Loucy (cell line): Measurements from ENCODE around the gene ZNF148.

Source experiments
- H2AFZ ChIP-seq: fragments of 200-600 bp; sonication (generic); 2 replicates; pipeline ENCODE4 v1.6.0; 2016; ENCODE audit warnings: antibody characterized with exemption, mild to moderate bottlenecking, low read length, moderate library complexity
- H3F3A ChIP-seq: fragments of 200-600 bp; 2 replicates; pipeline ENCODE4 v1.6.0; 2016; ENCODE audit warnings: antibody characterized with exemption, low read depth, mild to moderate bottlenecking
- H3K27me3 ChIP-seq: fragments of 200-600 bp; sonication (generic); 2 replicates; pipeline ENCODE4 v1.6.1; 2014; ENCODE audit warnings: low read length, mild to moderate bottlenecking; ENCODE audit not compliant: insufficient read depth, poor library complexity, severe bottlenecking
- H3K36me3 ChIP-seq: fragments of 200-600 bp; sonication (generic); 2 replicates; pipeline ENCODE4 v1.6.1; 2016; ENCODE audit warnings: low read length; ENCODE audit not compliant: insufficient read depth
- H3K4me1 ChIP-seq: fragments of 200-600 bp; sonication (generic); 2 replicates; pipeline ENCODE4 v1.5.1; 2014; ENCODE audit warnings: low read length, mild to moderate bottlenecking; ENCODE audit not compliant: insufficient read depth, poor library complexity, severe bottlenecking
- H3K4me2 ChIP-seq: fragments of 200-600 bp; sonication (generic); 2 replicates; pipeline ENCODE4 v1.6.0; 2014; ENCODE audit warnings: antibody characterized with exemption, low read length, low read depth, mild to moderate bottlenecking; ENCODE audit not compliant: poor library complexity, severe bottlenecking
- H3K4me3 ChIP-seq: fragments of 200-600 bp; sonication (generic); 2 replicates; pipeline ENCODE4 v1.5.1; 2014; ENCODE audit warnings: low read length, mild to moderate bottlenecking, mixed read lengths; ENCODE audit not compliant: poor library complexity, severe bottlenecking
- H3K79me2 ChIP-seq: fragments of 200-600 bp; sonication (generic); 2 replicates; pipeline ENCODE4 v1.6.1; 2014; ENCODE audit warnings: low read length; ENCODE audit not compliant: insufficient read depth
- H3K9ac ChIP-seq: fragments of 200-600 bp; sonication (generic); 2 replicates; pipeline ENCODE4 v1.6.0; 2014; ENCODE audit warnings: mild to moderate bottlenecking, low read depth, low read length, moderate library complexity; ENCODE audit not compliant: poor library complexity, severe bottlenecking
- H3K9me2 ChIP-seq: fragments of 200-600 bp; sonication (generic); replicated peaks from 2 replicates; pipeline ENCODE4 v1.6.1; 2016; ENCODE audit warnings: low read depth, low read length, mixed read lengths
- H3K9me3 ChIP-seq: fragments of 200-600 bp; sonication (generic); 2 replicates; pipeline ENCODE4 v1.6.1; 2014; ENCODE audit warnings: mild to moderate bottlenecking, antibody characterized with exemption, low read length, low read depth; ENCODE audit not compliant: insufficient read depth
- H4K20me1 ChIP-seq: fragments of 200-600 bp; sonication (generic); 2 replicates; pipeline ENCODE4 v1.6.0; 2014; ENCODE audit warnings: antibody characterized with exemption, low read length, mild to moderate bottlenecking; ENCODE audit not compliant: insufficient read depth, poor library complexity, severe bottlenecking
- EZH2phosphoT487 ChIP-seq: fragments of 200-600 bp; IDR thresholded peaks from 2 replicates; pipeline ENCODE4 v1.6.1; 2018; ENCODE audit warnings: antibody characterized with exemption, mild to moderate bottlenecking, moderate library complexity, borderline replicate concordance
- TF ChIP-seq, protein P1 (sequence below): fragments of 200-600 bp; sonication (generic); conservative IDR thresholded peaks from 2 replicates; pipeline ENCODE4 v1.5.1; 2014; ENCODE audit warnings: mild to moderate bottlenecking, antibody characterized with exemption, low read length

ZNF148 gene

DNA sequence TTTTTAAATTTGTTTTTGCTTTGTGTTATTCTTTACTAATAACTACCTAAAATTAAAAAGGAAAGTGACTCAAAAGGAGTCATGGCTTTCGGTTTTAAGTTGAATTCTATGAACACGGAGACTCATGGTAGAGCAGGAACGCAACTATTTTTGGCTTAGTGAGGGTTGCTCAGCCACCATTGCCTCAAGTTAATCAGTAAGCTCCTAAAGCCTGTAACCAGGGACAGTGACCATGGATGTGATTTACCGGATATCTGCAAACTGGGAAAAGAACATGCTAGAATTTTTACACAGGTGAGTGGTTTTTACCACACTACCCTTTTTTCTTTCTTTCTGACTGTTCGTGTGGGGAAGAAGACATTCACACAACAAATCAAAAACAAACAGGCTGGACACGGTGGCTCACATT is 174.4 kb downstream of the ZNF148 start:
- no peaks in the 10 kb centered on the region for H3K4me1 ChIP-seq
- H3K4me3 ChIP-seq: no peak overlapping the region
- H3K27me3 ChIP-seq: no peaks in the 10 kb centered on the region
- H3K79me2 ChIP-seq: no peaks in the 10 kb centered on the region
- TF ChIP-seq EZH2phosphoT487: no peak
- TF ChIP-seq, protein P1, sequence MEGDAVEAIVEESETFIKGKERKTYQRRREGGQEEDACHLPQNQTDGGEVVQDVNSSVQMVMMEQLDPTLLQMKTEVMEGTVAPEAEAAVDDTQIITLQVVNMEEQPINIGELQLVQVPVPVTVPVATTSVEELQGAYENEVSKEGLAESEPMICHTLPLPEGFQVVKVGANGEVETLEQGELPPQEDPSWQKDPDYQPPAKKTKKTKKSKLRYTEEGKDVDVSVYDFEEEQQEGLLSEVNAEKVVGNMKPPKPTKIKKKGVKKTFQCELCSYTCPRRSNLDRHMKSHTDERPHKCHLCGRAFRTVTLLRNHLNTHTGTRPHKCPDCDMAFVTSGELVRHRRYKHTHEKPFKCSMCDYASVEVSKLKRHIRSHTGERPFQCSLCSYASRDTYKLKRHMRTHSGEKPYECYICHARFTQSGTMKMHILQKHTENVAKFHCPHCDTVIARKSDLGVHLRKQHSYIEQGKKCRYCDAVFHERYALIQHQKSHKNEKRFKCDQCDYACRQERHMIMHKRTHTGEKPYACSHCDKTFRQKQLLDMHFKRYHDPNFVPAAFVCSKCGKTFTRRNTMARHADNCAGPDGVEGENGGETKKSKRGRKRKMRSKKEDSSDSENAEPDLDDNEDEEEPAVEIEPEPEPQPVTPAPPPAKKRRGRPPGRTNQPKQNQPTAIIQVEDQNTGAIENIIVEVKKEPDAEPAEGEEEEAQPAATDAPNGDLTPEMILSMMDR: no peak
- no peaks in the 10 kb centered on the region for H3K36me3 ChIP-seq
- no peak overlapping the region for H2AFZ ChIP-seq
- no peaks in the 10 kb centered on the region for H4K20me1 ChIP-seq
- H3K9ac ChIP-seq: no peak overlapping the region
- H3K9me3 ChIP-seq: no peaks in the 10 kb centered on the region; the same call in 1 of the 2 replicates
- no peaks in the 10 kb centered on the region for H3F3A ChIP-seq
- no peaks in the 10 kb centered on the region for H3K9me2 ChIP-seq
- H3K4me2 ChIP-seq: no peak overlapping the region

DNA sequence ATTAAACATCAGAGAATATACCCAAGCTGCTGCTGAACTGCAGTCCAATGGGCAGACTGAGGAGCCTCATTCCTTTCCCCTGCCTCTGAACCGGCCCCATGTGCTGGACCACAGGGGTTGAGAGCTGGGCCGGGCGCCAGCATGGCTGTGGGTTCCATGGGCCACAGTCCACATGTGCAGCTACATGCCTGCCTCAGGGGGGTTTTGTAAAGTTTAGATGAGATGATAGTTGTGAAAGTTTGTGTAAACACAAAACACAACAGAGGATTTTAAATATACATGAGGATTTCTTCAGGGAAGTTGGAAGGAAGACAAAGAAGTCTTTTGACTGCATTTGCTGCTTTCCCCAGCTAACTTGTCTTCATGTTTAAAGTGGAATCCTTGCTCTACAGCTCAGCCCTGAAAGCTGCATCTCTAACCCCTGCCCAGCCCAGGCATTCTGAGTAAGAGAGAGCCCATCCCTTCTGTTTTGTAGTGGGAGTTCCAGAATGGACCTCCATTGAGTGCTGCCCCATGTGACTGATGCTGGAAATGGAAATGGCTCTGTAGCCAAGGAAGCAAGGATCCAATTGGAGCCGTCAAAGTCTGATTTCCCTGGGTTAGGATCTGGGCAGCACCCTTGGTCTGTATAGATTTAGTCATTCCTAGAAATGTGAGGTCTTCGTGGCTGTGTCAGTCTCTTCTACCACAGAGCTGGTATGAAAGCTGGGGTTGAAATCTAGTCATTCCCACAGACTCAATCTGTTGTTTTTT is 180.1 kb downstream of the ZNF148 start:
- H3K9me2 ChIP-seq: no peaks in the 10 kb centered on the region
- no peaks in the 10 kb centered on the region for H3K9me3 ChIP-seq
- H3K4me3 ChIP-seq: no peak overlapping the region
- TF ChIP-seq, protein P1: no peak
- no peak for TF ChIP-seq EZH2phosphoT487
- H3F3A ChIP-seq: no peaks in the 10 kb centered on the region
- no peak overlapping the region for H2AFZ ChIP-seq
- H3K27me3 ChIP-seq: no peaks in the 10 kb centered on the region
- no peaks in the 10 kb centered on the region for H3K79me2 ChIP-seq
- H3K9ac ChIP-seq: no peak overlapping the region
- no peak overlapping the region for H3K4me2 ChIP-seq
- no peaks in the 10 kb centered on the region for H3K4me1 ChIP-seq
- H4K20me1 ChIP-seq: no peaks in the 10 kb centered on the region
- H3K36me3 ChIP-seq: no peaks in the 10 kb centered on the region

DNA sequence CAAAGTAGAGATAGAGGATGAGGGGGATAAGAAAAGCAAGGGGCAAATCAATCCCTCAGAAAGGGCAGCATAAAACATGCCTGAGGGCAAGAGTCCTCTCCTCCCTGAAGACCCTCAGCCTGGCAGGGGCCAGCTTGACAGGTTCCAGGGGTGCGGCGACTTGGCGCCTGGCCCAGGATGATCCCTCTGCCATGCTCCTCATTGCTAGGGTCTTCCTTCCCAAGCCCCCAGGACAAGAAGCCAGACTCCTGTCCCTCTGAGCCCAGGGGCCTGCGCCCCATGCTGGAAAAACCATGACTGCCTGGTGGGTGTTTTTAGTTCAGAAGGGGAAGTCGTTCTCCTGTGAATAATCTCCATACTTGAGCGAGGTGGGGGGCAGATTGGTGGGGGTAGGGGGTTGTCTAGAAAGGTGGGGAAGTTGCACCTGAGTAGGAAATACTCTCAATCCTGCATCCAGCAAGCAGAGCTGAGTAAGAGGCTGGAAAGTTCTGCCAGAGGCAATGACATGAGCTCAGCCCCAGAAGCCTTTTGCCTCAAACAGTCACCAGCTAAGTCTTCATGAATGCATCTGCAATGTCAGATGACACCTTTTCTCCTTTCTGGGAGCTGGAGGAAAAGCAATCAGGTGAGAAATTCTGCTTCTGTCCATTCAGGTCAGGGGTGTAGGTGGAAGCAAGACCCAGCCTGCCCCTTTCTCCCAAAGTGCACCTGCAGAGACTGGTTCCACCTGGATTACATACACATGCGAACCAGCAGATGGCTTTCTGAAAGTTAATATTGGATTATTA is 180.9 kb downstream of the ZNF148 start:
- Histone ChIP-seq H3K27me3 (no peaks in the 10 kb centered on the region), H3K4me3 (no peak overlapping the region), H3K9ac (no peak overlapping the region), H3F3A (no peaks in the 10 kb centered on the region), H3K4me2 (no peak overlapping the region), H3K4me1 (no peaks in the 10 kb centered on the region), H3K79me2 (no peaks in the 10 kb centered on the region), H3K36me3 (no peaks in the 10 kb centered on the region), H4K20me1 (no peaks in the 10 kb centered on the region), H2AFZ (no peak overlapping the region), H3K9me3 (no peaks in the 10 kb centered on the region), H3K9me2 (no peaks in the 10 kb centered on the region)
- TF ChIP-seq, protein P1: no peak
- no peak for TF ChIP-seq EZH2phosphoT487
